Fibroblast of villous mesenchyme (primary cell): ENCODE results near the gene SFN. TPM values are rescaled to one million over a fixed set of nuclear protein-coding genes. Genes with fewer than 3 reads are reported as not detected.
"Not testable (repeated sequence)": the region's sequence is repeated elsewhere in the genome, so short reads cannot be mapped to it uniquely, and the experiment has no call there.

ENCODE experiments used
- DNase-seq: peaks from one replicate; pipeline ENCODE4 v3.0.0-alpha.2; 2010; ENCODE audit warnings: low read depth
- H3K4me3 ChIP-seq: 2 replicates; pipeline ENCODE4 v1.5.1; 2011; ENCODE audit warnings: low read depth, mild to moderate bottlenecking, low read length
- CTCF ChIP-seq: IDR thresholded peaks from 2 replicates; pipeline ENCODE4 v1.5.1; 2012; ENCODE audit warnings: low read depth, mild to moderate bottlenecking, low read length; ENCODE audit not compliant: insufficient read depth
- total RNA-seq: library from RNA; depleted of rRNA; stranded (reverse); fragments of >200 nt; gene quantifications from 2 replicates; pipeline ENCODE4 v1.2.3, GENCODE V29; 2012

Gene SFN
- total RNA-seq, 1 donor: 0.43 TPM

GRCh38 chr1:26864610-26865480, 1.9 kb downstream of the SFN start:
- peak overlapping the region; percentile 74 for H3K4me3 ChIP-seq
- no peak for TF ChIP-seq CTCF
- DNase-seq: peak; percentile 98

- H3K4me3 ChIP-seq, DNase-seq: not testable (repeated sequence)
Observed at GRCh38 chr1:26873097-26873496, 10.1 kb downstream of the SFN start.

- H3K4me3 ChIP-seq: no peak overlapping the region
- no peak for DNase-seq
- no peak for TF ChIP-seq CTCF
Observed at GRCh38 chr1:26874896-26875295, 11.9 kb downstream of the SFN start.

GRCh38 chr1:26877326-26877725, 14.4 kb downstream of the SFN start:
- H3K4me3 ChIP-seq: no peak overlapping the region
- DNase-seq: no peak

GRCh38 chr1:26879793-26880192, 16.8 kb downstream of the SFN start:
- H3K4me3 ChIP-seq: no peak overlapping the region
- TF ChIP-seq CTCF: no peak
- no peak for DNase-seq

More at GRCh38 chr1:26877326-26877725, 14.4 kb downstream of the SFN start:
- no peak for TF ChIP-seq CTCF

- DNase-seq, H3K4me3 ChIP-seq: not testable (repeated sequence)
Observed at GRCh38 chr1:26881611-26882010, 18.7 kb downstream of the SFN start.

GRCh38 chr1:26882696-26883463, 19.9 kb downstream of the SFN start:
- TF ChIP-seq CTCF: no peak
- DNase-seq: no peak
- no peak overlapping the region for H3K4me3 ChIP-seq
